HG02642 (cell line): Measurements from ENCODE around the gene ZNF488.
"Not testable (repeated sequence)": the region's sequence is repeated elsewhere in the genome, so short reads cannot be mapped to it uniquely, and the experiment has no call there.

Experiments
- ATAC-seq: cut with Tn5 transposase; IDR thresholded peaks from one replicate; pipeline ENCODE4 v1.9.1; 2021; ENCODE audit warnings: mild to moderate bottlenecking; ENCODE audit not compliant: unreplicated experiment, poor library complexity

The ZNF488 gene

DNA sequence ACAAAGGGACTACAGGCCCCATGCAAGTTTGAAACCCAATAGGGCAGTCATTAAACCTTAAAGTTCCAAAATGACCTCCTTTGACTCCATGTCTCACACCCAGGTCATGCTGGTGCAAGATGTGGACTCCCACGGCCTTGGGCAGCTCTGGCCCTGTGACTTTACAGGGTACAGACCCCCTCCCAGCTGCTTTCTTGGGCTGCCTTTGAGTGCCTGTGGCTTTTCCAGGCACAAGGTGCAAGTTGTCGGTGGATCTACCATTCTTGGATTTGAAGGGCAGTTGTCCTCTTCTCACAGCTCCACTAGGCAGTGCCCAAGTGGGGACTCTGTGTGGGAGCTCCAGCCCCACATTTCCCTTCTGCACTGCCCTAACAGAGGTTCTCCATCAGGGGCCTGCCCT, 2.0 kb upstream of the ZNF488 start:
- not testable (repeated sequence) for ATAC-seq

DNA sequence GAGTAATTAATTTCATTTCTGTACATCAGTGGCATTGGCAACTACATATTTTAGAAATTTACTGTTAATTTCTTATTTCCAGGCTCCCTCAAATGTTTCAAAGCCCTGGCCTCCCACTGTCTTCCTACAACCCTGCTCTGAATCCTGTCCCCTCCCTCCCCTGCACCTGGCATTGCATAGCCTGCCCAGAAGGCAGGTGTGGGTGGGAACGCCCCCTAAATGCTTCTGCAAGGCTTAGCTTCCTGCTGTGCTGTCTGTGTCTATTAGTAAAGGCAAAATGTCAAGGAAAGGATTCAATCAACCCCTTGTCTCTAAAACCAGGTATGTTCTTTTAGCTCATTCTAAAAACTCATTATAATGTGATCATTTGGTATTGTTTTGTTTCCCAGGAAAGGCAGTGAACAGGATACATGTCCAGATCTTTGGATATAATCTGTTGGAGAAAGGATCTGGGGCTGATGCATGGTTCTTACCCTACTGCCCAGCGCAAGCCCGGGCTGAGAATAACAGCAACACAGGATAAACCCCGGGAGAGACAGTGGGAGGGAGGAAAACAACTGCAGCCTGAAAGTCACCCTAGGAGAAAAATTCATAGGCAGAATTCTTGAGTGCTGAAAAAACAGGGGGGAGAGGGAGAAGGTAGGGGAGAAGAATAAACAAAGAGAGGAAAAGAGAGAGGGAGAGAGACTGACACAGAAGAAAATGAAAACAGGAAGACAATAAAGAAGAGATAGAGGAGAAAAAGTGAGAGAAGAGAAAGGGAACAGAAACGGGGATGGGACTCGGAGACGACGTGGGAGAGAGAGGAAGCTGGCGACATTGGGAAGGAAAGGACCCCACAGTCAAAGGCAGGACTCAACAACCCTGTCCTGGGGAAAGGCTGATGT, 589 bp downstream of the ZNF488 start:
- no peak for ATAC-seq

- ATAC-seq, result no peak
Observed at GRCh38 chr10:47381427-47382379, 2.4 kb downstream of the ZNF488 start.

- no peak for ATAC-seq
Observed at GRCh38 chr10:47381103-47381395, 3.0 kb downstream of the ZNF488 start.

DNA sequence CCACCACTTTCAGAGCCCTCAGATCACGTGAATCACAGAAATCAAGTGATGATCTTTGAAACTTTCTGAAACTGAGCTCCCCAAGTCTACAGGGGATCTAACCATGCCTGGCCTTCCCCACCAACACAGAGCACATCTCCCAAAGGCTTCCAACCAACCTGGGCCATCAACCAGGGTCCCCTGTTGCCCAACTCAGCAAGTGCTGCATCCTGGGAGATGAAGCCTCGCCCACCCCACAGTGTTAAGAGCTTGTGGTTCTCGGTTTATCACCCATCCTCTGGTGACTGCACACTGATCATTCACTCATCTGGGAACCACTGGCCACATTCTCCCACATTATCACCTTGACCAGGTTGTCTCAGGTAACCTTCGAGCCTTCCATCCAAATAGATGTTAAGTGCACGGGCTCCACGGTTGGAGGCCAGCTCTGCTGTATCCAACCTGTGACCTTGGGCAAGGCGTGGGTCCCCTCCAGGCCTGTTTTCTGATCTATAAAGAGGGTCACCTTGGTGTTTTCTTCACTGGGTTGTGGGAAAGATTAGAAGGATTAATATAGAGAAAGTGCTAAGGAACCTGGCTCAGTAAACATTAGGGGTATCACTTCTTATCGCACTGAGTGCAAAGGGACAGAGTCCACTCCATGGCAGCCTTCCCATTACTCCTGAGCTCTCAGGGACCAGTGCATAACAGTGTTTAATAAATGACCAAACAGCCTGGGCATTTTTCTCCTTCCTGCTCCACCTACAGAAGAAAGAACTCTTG, 3.6 kb downstream of the ZNF488 start:
- ATAC-seq, result no peak

DNA sequence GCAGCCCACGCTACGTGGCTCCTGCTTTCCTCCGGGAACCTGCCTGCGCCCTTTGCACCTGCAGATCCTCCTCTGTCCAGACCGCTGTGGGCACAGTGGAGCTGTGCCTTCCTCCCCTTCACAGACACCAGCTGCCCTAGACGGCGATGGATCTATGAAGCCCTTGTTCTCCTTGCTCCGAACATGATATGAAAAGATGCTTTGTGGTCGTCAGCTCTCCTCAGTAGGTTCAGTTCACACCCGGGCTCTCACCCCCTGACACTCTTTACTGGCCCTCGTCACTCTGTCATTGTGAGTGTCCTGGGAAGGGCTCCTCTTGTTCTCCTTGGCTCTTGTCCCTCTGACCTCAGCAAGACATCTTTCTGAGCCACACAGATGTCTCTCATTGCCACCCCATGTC, 4.2 kb downstream of the ZNF488 start:
- no peak for ATAC-seq

DNA sequence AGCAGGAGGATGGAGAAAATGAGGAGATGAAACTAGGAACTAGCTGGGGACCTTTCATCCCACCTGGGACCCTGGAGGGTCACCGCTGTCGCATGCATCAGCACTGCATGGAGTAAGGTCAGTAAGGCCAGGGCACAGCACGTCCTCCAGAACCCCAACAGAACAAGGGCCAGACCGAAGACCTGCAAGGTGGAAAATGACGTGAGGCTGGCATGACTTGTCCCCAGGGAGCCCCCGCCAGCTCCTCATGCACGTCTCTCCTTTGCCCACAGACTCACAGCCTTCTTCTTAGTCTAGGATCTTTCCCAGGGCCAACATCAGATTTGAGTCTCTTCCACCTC, 4.7 kb downstream of the ZNF488 start:
- no peak for ATAC-seq

DNA sequence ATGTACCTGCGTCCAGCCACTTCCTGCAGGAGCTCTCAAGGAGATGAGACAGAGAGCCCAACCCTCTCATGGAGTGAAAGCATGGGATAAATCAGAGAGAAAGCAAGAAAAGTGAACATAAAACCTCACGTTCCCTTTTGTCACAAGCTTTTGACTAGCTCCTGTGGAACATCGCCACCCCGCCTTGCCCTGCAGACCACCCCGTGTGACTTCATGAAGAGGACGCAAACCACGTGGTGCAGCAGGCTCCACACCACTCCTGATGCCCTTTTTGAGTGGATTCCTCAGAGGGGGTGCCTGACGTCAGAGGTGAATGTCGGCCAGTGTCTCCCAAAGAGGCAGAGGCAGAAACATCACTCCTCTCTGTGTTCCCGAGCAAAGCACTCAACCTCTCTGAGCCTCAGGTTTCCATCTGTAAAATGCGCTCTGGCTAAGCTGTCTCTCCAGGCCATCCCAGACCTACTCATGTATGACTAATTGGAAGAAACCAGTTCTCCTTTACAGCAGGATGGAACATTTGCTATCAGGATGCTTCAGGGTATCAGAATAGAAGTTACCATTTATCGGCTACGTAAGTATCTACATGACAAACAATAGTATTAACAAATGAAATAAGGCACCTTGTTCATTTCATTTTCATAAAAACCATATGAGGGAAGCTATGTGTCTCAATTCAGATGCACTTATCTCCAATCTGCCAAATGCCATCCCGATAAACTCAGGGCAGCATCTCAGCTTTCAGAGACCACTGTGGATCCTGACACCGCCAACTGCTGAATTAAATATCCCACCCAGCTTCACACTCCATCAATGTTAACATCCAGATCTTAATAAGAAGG, 5.3 kb downstream of the ZNF488 start:
- ATAC-seq, result no peak

DNA sequence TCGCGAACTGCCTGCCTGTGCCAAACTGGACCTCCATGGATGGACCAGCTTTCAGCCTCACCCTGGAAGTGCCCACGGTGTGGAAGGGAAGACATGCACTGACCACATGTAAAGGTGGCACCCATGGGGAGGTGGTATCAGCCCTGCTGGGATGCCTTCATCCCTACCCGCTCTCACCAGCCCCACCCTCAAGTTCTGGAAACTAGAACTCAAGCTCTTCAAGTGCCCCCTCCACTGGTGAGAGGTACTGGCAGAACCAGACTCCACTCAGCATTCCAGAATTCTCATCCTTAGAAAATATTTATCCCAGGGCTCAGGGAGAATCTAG, 5.9 kb downstream of the ZNF488 start:
- no peak for ATAC-seq

DNA sequence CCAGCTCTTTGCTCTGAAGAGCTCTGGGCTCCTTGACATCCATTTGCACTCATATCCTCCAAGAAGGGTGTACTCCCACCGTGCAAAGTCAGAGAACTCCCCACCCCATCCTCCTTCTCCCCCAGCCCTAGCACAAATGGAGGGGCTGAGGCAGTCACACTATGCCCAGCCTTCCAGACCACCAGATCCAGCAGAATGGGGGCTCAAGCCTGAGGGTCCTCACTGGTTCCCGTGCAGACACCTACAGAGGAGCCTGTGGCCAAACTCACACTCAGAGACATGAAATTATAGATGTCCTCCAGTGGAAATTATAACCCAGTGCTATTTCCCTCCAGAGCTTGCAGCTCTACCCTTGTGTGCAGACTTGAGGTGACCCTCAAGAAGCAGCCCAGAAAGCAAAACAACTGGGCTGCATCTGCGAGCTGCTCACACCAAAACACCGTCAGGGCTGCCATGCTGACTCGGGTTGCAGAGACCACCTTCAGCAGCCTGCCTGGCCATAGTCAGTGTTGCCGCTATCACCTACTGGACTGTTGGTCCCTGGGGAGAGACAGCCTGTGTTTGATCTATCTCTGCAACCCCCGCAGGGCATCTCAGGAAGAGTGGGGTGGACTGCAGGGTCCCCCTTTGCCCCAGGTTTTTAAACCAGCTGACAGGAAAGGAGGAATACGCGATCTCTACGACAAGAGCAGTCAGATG, 7.4 kb downstream of the ZNF488 start:
- no peak for ATAC-seq

DNA sequence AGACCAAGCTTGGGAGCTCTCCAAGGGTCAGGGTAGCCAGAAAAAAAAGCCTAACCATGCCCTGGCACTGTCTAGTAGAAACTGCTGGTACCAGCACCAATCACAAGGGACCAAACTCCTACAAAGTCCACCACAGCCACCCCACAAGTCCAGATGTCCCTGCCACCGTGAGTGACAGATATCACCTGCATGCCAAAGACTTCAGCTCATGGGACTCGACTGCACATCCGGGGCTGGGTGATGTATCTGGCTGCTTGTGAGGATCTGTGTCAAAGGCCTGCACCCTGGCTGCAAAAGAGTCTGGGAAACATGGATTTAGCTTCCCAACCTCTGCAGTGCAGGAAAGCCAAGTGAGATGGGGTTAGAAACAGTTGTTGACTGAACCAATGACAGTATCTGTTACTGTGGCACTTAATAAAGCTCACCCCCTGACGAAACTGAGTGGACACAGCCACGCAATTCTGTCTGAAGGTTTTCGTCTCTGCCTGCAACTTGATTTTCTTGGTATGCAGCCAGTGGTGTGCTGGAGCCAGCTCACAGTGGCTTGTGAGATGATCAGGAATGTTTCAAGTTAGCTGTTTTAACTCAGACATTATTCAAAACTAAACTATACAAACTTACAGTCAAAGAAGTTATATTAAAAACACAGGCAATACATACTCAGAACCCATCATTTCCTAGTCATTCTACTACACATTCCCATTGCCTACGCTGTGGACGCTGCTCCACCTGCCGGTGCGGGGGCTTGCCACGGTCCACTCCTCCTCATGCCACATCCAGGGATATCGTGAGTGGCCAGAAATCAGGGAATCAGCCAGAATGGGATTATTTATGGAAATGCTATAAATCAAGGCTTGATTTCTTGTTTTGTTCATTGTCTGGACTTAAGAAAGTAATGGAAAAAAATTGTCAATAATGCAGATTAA, 9.2 kb downstream of the ZNF488 start:
- no peak for ATAC-seq

GRCh38 chr10:47372726-47373125, 11.4 kb downstream of the ZNF488 start:
- ATAC-seq, result no peak

DNA sequence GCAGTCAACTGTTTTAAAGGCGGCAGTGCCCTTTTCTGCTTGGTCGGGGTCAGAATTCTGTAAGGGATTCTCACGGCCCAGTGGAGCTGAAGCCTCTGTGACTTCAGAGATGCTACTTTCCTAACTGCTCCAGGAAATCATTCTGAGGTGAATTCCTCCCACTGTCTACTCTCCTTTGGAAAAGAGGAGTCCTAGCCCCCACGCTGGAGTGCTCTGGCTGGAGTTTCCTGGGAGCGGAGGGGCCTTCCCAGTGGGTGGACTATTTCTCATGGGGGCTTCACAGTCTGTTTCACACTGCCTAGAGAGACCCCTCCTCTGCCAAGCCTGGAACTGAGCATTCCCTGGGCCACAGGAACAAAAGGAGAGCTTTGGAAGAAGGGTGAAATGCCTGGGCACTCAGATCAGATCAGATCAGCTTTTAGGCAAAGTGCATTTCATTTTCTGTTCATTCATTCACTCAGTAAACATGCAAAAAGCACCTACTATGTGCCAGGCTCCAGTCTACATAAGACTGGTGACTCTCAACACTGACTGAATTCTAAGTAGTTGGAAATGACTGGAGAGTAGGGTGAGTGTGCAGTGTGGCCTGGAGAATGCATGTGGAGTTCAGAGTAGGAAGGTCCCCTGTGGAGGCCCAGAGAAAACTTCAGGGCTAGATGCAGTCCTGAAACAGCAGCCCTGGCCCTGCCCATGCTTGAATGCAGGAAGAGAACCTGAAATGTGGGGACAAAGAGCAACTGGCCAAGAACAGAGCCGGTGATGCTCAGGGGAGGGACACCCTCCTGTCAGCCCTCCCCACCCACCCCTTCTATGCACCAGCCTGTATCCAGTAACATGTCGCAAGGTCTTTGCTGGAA, 12.2 kb downstream of the ZNF488 start:
- ATAC-seq, result no peak

GRCh38 chr10:47370878-47371277, 13.2 kb downstream of the ZNF488 start:
- ATAC-seq, result no peak

- ATAC-seq, result no peak
Observed at GRCh38 chr10:47370015-47370767, 13.9 kb downstream of the ZNF488 start.

GRCh38 chr10:47369251-47369894, 14.7 kb downstream of the ZNF488 start:
- no peak for ATAC-seq
